H9 (cell line): ENCODE data around the gene OR5H2. TPM values are rescaled to one million over a fixed set of nuclear protein-coding genes. Genes with fewer than 3 reads are reported as not detected.

Experiments
- DNase-seq: peaks from one replicate; pipeline ENCODE4 v3.0.0-alpha.2; 2017
- H2AFZ ChIP-seq: one replicate; pipeline ENCODE4 v1.6.1; 2013; ENCODE audit warnings: mild to moderate bottlenecking, low read length, control low read depth, moderate library complexity
- H2AK5ac ChIP-seq: 2 replicates; pipeline ENCODE4 v1.6.1; 2013; ENCODE audit warnings: low read length, control low read depth, mixed read lengths; ENCODE audit not compliant: insufficient read length
- H2BK120ac ChIP-seq: one replicate; pipeline ENCODE4 v1.6.1; 2013; ENCODE audit warnings: low read depth, mild to moderate bottlenecking, low read length, control low read depth, inconsistent platforms; ENCODE audit not compliant: poor library complexity, severe bottlenecking
- H2BK12ac ChIP-seq: 2 replicates; pipeline ENCODE4 v1.6.1; 2013; ENCODE audit warnings: low read length, control low read depth, mixed read lengths, low read depth; ENCODE audit not compliant: insufficient read length
- H2BK15ac ChIP-seq: 2 replicates; pipeline ENCODE4 v1.6.1; 2013; ENCODE audit warnings: low read depth, low read length, control low read depth
- H2BK20ac ChIP-seq: one replicate; pipeline ENCODE4 v1.6.1; 2013; ENCODE audit warnings: low read depth, mild to moderate bottlenecking, low read length, control low read depth, inconsistent platforms; ENCODE audit not compliant: poor library complexity, severe bottlenecking
- H2BK5ac ChIP-seq: 2 replicates; pipeline ENCODE4 v1.6.1; 2013; ENCODE audit warnings: low read length, control low read depth, mixed read lengths; ENCODE audit not compliant: insufficient read length
- H3K14ac ChIP-seq: 2 replicates; pipeline ENCODE4 v1.6.1; 2013; ENCODE audit warnings: low read length, control low read depth; ENCODE audit not compliant: insufficient read depth
- H3K18ac ChIP-seq: 2 replicates; pipeline ENCODE4 v1.6.1; 2013; ENCODE audit warnings: low read depth, mild to moderate bottlenecking, mixed read lengths, low read length, control low read depth; ENCODE audit not compliant: insufficient read length
- H3K23ac ChIP-seq: 2 replicates; pipeline ENCODE4 v1.6.1; 2013; ENCODE audit warnings: low read length, control low read depth, mixed read lengths, low read depth; ENCODE audit not compliant: insufficient read length
- H3K23me2 ChIP-seq: 2 replicates; pipeline ENCODE4 v1.6.1; 2013; ENCODE audit warnings: low read depth, mild to moderate bottlenecking, mixed read lengths, low read length, control low read depth; ENCODE audit not compliant: insufficient read length, poor library complexity, severe bottlenecking
- H3K27ac ChIP-seq: 2 replicates; pipeline ENCODE4 v1.5.1; 2013; ENCODE audit warnings: low read length, control low read depth, mixed read lengths, low read depth; ENCODE audit not compliant: insufficient read length
- H3K27me3 ChIP-seq: 2 replicates; pipeline ENCODE4 v1.6.1; 2013; ENCODE audit warnings: low read length, control low read depth, inconsistent platforms; ENCODE audit not compliant: insufficient read depth
- H3K4ac ChIP-seq: 2 replicates; pipeline ENCODE4 v1.6.1; 2013; ENCODE audit warnings: low read depth, mild to moderate bottlenecking, control low read depth, inconsistent platforms, low read length, moderate library complexity
- H3K4me1 ChIP-seq: 2 replicates; pipeline ENCODE4 v1.6.1; 2013; ENCODE audit warnings: low read length, control low read depth, inconsistent platforms; ENCODE audit not compliant: insufficient read depth
- H3K4me2 ChIP-seq: 2 replicates; pipeline ENCODE4 v1.6.1; 2013; ENCODE audit warnings: low read length, control low read depth, mixed read lengths; ENCODE audit not compliant: insufficient read length, insufficient read depth
- H3K56ac ChIP-seq: 2 replicates; pipeline ENCODE4 v1.6.1; 2013; ENCODE audit warnings: low read depth, mild to moderate bottlenecking, mixed read lengths, low read length, control low read depth; ENCODE audit not compliant: insufficient read length
- H3K79me1 ChIP-seq: 2 replicates; pipeline ENCODE4 v1.6.1; 2013; ENCODE audit warnings: low read depth, mild to moderate bottlenecking, moderate library complexity, low read length, control low read depth, inconsistent platforms; ENCODE audit not compliant: insufficient read depth, poor library complexity, severe bottlenecking
- H3K79me2 ChIP-seq: 2 replicates; pipeline ENCODE4 v1.6.1; 2013; ENCODE audit warnings: low read length, control low read depth, inconsistent platforms; ENCODE audit not compliant: insufficient read depth
- H3K9ac ChIP-seq: 2 replicates; pipeline ENCODE4 v1.6.1; 2013; ENCODE audit warnings: low read length, control low read depth, mixed read lengths; ENCODE audit not compliant: insufficient read length; ENCODE audit errors: extremely low read depth
- H3K9me3 ChIP-seq: one replicate; pipeline ENCODE4 v1.6.1; 2013; ENCODE audit warnings: low read depth, low read length, inconsistent platforms; ENCODE audit not compliant: control insufficient read depth
- H3T11ph ChIP-seq: one replicate; pipeline ENCODE4 v1.6.1; 2013; ENCODE audit warnings: mild to moderate bottlenecking, low read length, control low read depth, inconsistent platforms
- H4K20me1 ChIP-seq: one replicate; pipeline ENCODE4 v1.6.1; 2013; ENCODE audit not compliant: control insufficient read depth, insufficient read length, insufficient read depth
- H4K5ac ChIP-seq: 2 replicates; pipeline ENCODE4 v1.6.1; 2013; ENCODE audit warnings: low read depth, mild to moderate bottlenecking, mixed read lengths, low read length, control low read depth; ENCODE audit not compliant: insufficient read length
- H4K8ac ChIP-seq: replicated peaks from 2 replicates; pipeline ENCODE4 v1.6.1; 2013; ENCODE audit warnings: low read length, control low read depth, mixed read lengths, low read depth; ENCODE audit not compliant: insufficient read length
- H4K91ac ChIP-seq: 2 replicates; pipeline ENCODE4 v1.6.1; 2013; ENCODE audit warnings: low read depth, mild to moderate bottlenecking, moderate library complexity, mixed read lengths, low read length, control low read depth; ENCODE audit not compliant: insufficient read length
- H3K27ac Mint-ChIP-seq, 3 experiments: 2 replicates in 2 of 3; 3 replicates in 1 of 3; pipeline ENCODE4 v1.8.0; 2020 to 2021; ENCODE audit warnings: mixed read lengths in 3 of 3, mild to moderate bottlenecking in 1 of 3, moderate library complexity in 1 of 3
- H3K27me3 Mint-ChIP-seq: 2 replicates; pipeline ENCODE4 v1.8.0; 2021; ENCODE audit warnings: low read depth, mild to moderate bottlenecking, moderate library complexity, mixed read lengths
- H3K36me3 Mint-ChIP-seq, 3 experiments: 2 replicates in 2 of 3; 3 replicates in 1 of 3; pipeline ENCODE4 v1.8.0; 2020 to 2021; ENCODE audit warnings: low read depth in 3 of 3, mixed read lengths in 3 of 3; ENCODE audit not compliant: insufficient read depth in 1 of 3
- H3K4me1 Mint-ChIP-seq, 2 experiments: 2 replicates each; pipeline ENCODE4 v1.8.0; 2020; ENCODE audit warnings: mixed read lengths in 2 of 2
- H3K4me3 Mint-ChIP-seq, 2 experiments: 2 replicates in 1 of 2; 3 replicates in 1 of 2; pipeline ENCODE4 v1.8.0; 2020 to 2021; ENCODE audit warnings: mild to moderate bottlenecking in 2 of 2, mixed read lengths in 2 of 2, moderate library complexity in 1 of 2
- H3K9me3 Mint-ChIP-seq, 2 experiments: 2 replicates in 1 of 2; 3 replicates in 1 of 2; pipeline ENCODE4 v1.8.0; 2020; ENCODE audit warnings: mild to moderate bottlenecking in 2 of 2, mixed read lengths in 2 of 2, moderate library complexity in 1 of 2
- CTCF ChIP-seq: fragments of 200-600 bp; sonication (generic); conservative IDR thresholded peaks from 3 replicates; pipeline ENCODE4 v1.8.0; 2021; ENCODE audit warnings: antibody characterized with exemption, mild to moderate bottlenecking
- WGBS: extraction: QIAGEN DNeasy Blood & Tissue Kit; methylation state at CpG from one replicate; pipeline ENCODE4 v1.1.7; 2013; ENCODE audit warnings: missing lambda C conversion rate, low lambda C conversion rate, mixed read lengths; ENCODE audit not compliant: insufficient read length; ENCODE audit errors: extremely low coverage; 5-methylcytosine and 5-hydroxymethylcytosine counted together
- total RNA-seq: library from RNA; stranded (reverse); gene quantifications from 2 replicates; pipeline ENCODE4 v1.2.1, GENCODE V29; 2021

OR5H2 gene
- total RNA-seq, 1 experiment from 2014 or later = not detected

DNA sequence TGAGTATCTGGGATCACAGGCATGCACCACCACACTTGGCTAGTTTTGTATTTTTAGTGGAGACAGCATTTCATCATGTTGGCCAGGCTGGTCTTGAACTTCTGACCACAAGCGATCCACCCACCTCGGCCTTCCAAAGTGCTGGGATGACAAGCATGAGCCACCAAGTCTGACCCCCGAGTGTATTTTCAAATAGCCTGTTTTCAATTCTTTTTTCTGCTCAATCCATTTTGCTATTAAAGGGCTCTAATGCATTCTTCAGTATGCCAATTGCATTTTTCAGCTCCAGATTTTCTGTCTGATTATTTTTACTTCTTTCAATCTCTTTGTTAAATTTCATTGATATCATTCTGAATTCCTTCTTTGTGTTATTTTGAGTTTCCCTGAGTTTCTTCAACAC, 12.5 kb upstream of the OR5H2 start:
- no peaks in the 10 kb centered on the region for H3K23me2 ChIP-seq
- TF ChIP-seq CTCF = no peak
- no peak overlapping the region for H3K4ac ChIP-seq
- H2BK12ac ChIP-seq = no peak overlapping the region
- H3K27ac Mint-ChIP-seq = no peak overlapping the region; a peak in 1 of 7 replicates
- H2BK120ac ChIP-seq = no peak overlapping the region
- H3K27me3 Mint-ChIP-seq = no peaks in the 10 kb centered on the region; the same call in 1 of the 2 replicates
- H3K4me2 ChIP-seq = no peak overlapping the region
- H3K56ac ChIP-seq = no peak overlapping the region
- no peaks in the 10 kb centered on the region for H4K20me1 ChIP-seq
- H3K79me2 ChIP-seq = peaks cover 2% of the 10 kb centered on the region; the same call in 1 of the 2 replicates
- H3K27ac ChIP-seq = no peak overlapping the region
- no peak overlapping the region for H3K23ac ChIP-seq
- peaks cover 10% of the 10 kb centered on the region for H3K9me3 ChIP-seq
- H3K36me3 Mint-ChIP-seq = peaks cover 13 to 27% (median 24%) of the 10 kb centered on the region in 3 experiments
- no peak overlapping the region for H4K91ac ChIP-seq
- H3K4me1 ChIP-seq = no peaks in the 10 kb centered on the region
- H2BK20ac ChIP-seq = no peak overlapping the region
- no peaks in the 10 kb centered on the region for H3K27me3 ChIP-seq
- no peak overlapping the region for H2BK5ac ChIP-seq
- no peak overlapping the region for H2AFZ ChIP-seq
- H2AK5ac ChIP-seq = no peak overlapping the region
- H3T11ph ChIP-seq = no peak overlapping the region
- no CpG with 5 or more reads among the region's 3 CpGs for WGBS
- DNase-seq = no peak
- no peak overlapping the region for H3K9ac ChIP-seq
- no peaks in the 10 kb centered on the region; a peak in 1 of 4 replicates for H3K4me1 Mint-ChIP-seq
- no peak overlapping the region for H4K8ac ChIP-seq
- H4K5ac ChIP-seq = no peak overlapping the region
- H3K4me3 Mint-ChIP-seq = no peak overlapping the region
- H3K14ac ChIP-seq = no peak overlapping the region
- no peak overlapping the region for H3K18ac ChIP-seq
- H3K79me1 ChIP-seq = no peaks in the 10 kb centered on the region
- peaks cover 9 to 19% of the 10 kb centered on the region in 2 experiments for H3K9me3 Mint-ChIP-seq
- no peak overlapping the region for H2BK15ac ChIP-seq
